ENCODE data around the gene SCAMP1.

GRCh38 chr5:78353520-78353919 lies 6.9 kb upstream of the SCAMP1 start:
- no peak for TF ChIP-seq EZH2phosphoT487 (conservative IDR thresholded peaks at IDR 0.05; ENCODE audit: low read length)
- TF ChIP-seq, protein P1, sequence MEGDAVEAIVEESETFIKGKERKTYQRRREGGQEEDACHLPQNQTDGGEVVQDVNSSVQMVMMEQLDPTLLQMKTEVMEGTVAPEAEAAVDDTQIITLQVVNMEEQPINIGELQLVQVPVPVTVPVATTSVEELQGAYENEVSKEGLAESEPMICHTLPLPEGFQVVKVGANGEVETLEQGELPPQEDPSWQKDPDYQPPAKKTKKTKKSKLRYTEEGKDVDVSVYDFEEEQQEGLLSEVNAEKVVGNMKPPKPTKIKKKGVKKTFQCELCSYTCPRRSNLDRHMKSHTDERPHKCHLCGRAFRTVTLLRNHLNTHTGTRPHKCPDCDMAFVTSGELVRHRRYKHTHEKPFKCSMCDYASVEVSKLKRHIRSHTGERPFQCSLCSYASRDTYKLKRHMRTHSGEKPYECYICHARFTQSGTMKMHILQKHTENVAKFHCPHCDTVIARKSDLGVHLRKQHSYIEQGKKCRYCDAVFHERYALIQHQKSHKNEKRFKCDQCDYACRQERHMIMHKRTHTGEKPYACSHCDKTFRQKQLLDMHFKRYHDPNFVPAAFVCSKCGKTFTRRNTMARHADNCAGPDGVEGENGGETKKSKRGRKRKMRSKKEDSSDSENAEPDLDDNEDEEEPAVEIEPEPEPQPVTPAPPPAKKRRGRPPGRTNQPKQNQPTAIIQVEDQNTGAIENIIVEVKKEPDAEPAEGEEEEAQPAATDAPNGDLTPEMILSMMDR (IDR thresholded peaks at IDR 0.05; ENCODE audit: insufficient read depth, low read length, poor library complexity, severe bottlenecking), result no peak
